ENCODE results near the gene ARNT2. TPM values are rescaled to one million over a fixed set of nuclear protein-coding genes. Genes with fewer than 3 reads are reported as not detected.

The ARNT2 gene
- total RNA-seq, 2 experiments from 2014 or later, result 0.34 TPM; not detected in 1

DNA sequence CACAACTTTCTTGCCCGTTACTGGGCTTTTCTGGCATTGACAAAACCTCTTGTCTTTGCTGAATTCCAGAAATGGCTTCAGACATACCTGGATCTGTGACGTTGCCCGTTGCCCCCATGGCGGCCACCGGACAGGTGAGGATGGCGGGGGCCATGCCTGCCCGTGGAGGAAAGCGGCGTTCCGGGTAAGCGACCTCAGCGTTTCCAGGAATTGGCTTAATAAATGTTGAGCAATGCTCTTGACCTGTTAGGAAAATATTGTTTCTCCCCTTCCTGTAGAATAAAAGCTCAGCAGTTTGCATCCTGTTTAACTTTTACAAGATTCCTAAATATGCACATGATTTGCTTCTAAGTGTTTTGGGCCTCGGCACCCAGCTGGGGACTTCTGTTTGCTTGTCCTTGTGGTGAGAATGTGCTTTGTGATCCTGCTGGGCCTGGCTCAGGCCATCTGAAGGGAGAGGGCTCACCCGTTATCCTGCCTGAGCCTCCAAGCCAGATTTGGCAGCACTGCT, 46.7 kb downstream of the ARNT2 start:
- CTCF ChIA-PET, result no interaction called here
- no peak overlapping the region for H3K27ac Mint-ChIP-seq
- peaks cover 8% of the 10 kb centered on the region for H3K27me3 Mint-ChIP-seq
- H3K9me3 Mint-ChIP-seq, result no peaks in the 10 kb centered on the region
- POLR2A ChIA-PET, result no interaction called here
- H3K36me3 Mint-ChIP-seq (ENCODE audit: low read depth), result no peaks in the 10 kb centered on the region
- TF ChIP-seq, protein P1, sequence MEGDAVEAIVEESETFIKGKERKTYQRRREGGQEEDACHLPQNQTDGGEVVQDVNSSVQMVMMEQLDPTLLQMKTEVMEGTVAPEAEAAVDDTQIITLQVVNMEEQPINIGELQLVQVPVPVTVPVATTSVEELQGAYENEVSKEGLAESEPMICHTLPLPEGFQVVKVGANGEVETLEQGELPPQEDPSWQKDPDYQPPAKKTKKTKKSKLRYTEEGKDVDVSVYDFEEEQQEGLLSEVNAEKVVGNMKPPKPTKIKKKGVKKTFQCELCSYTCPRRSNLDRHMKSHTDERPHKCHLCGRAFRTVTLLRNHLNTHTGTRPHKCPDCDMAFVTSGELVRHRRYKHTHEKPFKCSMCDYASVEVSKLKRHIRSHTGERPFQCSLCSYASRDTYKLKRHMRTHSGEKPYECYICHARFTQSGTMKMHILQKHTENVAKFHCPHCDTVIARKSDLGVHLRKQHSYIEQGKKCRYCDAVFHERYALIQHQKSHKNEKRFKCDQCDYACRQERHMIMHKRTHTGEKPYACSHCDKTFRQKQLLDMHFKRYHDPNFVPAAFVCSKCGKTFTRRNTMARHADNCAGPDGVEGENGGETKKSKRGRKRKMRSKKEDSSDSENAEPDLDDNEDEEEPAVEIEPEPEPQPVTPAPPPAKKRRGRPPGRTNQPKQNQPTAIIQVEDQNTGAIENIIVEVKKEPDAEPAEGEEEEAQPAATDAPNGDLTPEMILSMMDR (IDR thresholded peaks at IDR 0.05), result no peak
- intact Hi-C loops (cut with micrococcal nuclease), result no loop called here
- no peak overlapping the region for H3K4me3 Mint-ChIP-seq
- ATAC-seq, result no peak
- H3K4me1 Mint-ChIP-seq (ENCODE audit: low read depth), result no peaks in the 10 kb centered on the region
- no peak for DNase-seq

DNA sequence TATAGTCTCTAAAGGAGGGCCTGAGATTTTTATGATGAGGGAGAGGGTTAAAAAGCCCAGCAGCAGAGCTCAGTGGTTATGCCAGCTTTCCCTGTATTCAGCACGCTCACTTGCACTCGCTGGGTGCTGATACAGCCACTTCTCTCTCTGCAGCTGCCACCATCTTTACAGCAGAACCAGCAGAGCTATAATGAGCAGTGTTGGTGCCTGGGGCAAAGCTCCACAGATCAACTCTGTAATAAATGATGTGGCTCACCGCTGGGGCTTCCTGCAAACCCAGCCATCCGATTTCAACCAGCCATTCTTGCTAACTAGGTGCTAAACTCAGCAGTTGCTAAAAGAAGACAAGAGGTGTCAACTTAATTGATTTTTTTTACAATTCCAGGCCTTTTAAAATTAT, 48.0 kb downstream of the ARNT2 start:
- intact Hi-C loops (cut with micrococcal nuclease), result no loop called here
- TF ChIP-seq, protein P1 (IDR thresholded peaks at IDR 0.05), result no peak
- ChIA-PET CTCF (interaction anchor here (2.1 to 9.0 kb wide), 2 partner anchors 325 to 517 kb away, joined by 5 to 104 read pairs; partner anchors contain the start of gene CEMIP), POLR2A (no interaction called here)
- Mint-ChIP-seq H3K4me3 (no peak overlapping the region), H3K27me3 (peaks cover 8% of the 10 kb centered on the region), H3K27ac (no peak overlapping the region), H3K9me3 (no peaks in the 10 kb centered on the region), H3K36me3 (ENCODE audit: low read depth) (no peaks in the 10 kb centered on the region), H3K4me1 (ENCODE audit: low read depth) (no peaks in the 10 kb centered on the region)
- no peak for ATAC-seq
- no peak for DNase-seq

DNA sequence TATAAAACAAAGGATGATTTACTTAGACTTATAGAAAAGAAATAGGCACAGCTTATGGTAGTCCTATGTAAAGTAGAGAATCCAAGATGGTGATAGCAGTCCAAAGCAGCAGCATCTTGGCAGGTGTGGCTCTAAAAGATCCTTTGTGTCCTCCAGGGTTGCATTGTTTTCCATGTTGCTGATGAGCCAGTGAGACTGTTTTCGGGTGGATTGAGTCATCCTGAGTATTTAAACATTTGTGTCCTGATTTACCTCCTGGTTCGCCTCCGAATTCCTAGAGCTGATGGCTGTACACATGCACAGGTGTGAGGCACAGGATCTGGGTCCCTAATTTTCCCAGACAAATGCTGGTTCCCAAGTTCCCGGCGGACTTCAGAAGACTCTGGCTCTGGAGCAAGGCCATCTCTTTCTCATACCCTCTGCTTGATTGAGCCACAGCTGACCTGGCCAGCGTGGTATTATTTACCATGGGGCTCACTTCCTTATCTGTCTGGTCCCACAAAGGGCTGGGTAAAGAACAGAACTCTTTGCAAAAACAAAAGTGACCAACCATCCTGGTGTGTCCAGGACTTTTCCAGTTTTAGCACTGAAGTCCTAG, 51.0 kb downstream of the ARNT2 start:
- ATAC-seq (no peak), DNase-seq (no peak)
- H3K27ac Mint-ChIP-seq, result no peak overlapping the region
- H3K4me3 Mint-ChIP-seq, result no peak overlapping the region
- TF ChIP-seq, protein P1 (IDR thresholded peaks at IDR 0.05), result no peak
- POLR2A ChIA-PET, result no interaction called here
- intact Hi-C loops (cut with micrococcal nuclease), result loop anchor here (5.0 kb wide), 1 partner anchor 517 kb away; no protein-coding TSS in a partner anchor
- H3K4me1 Mint-ChIP-seq (ENCODE audit: low read depth), result no peaks in the 10 kb centered on the region
- no peaks in the 10 kb centered on the region for H3K9me3 Mint-ChIP-seq
- peaks cover 8% of the 10 kb centered on the region for H3K27me3 Mint-ChIP-seq
- CTCF ChIA-PET, result interaction anchor here (0.6 to 9.0 kb wide), 20 partner anchors 9 to 811 kb away, joined by 3 to 104 read pairs (median 4); partner anchors contain the start of gene CEMIP
- H3K36me3 Mint-ChIP-seq (ENCODE audit: low read depth), result no peaks in the 10 kb centered on the region

DNA sequence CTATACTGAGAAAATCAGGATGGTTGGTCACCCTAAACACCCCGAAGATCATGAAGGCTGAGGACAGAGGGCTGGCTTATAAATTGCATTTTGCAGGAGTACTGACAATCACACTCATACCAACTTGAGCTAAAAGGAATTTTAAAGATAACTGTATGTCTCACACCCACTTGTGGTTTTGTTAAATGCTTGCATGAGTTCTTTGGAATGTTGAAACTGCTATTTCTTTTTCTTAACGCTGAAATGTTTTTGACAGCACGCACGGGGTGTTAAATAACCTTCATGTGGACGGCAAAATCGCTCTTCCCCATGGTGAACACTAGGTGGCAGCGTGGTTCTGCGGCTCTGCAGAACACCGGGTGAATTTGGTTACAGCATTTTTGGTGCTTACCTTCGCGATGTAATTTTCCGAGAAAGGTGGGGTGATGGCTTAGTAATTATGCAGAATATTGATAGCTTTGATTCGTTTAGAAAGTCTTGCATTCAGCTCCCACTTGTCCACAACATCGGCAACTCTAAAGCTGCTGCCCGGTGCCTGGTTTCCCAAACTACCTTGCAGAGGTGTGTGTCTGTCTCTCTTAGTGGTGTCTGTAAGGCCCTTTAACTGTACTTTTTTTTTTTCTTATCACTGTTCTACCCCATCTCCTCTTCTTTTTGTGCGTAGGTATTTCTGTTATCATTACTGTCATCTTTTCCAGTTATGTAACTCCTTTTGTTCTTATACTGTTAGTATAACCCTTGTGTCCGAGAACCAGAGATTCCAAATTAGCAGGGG, 51.7 kb downstream of the ARNT2 start:
- ATAC-seq, result peak; percentile 80
- H3K4me3 Mint-ChIP-seq, result no peak overlapping the region
- peaks cover 8% of the 10 kb centered on the region for H3K27me3 Mint-ChIP-seq
- ChIA-PET CTCF (interaction anchor here (0.6 to 9.0 kb wide), 30 partner anchors 9 to 810 kb away, joined by 3 to 104 read pairs (median 4); partner anchors contain the start of gene CEMIP), POLR2A (no interaction called here)
- H3K9me3 Mint-ChIP-seq, result no peaks in the 10 kb centered on the region
- intact Hi-C loops (cut with micrococcal nuclease), result loop anchor here (2.0 to 5.0 kb wide), 2 partner anchors 321 to 516 kb away; no protein-coding TSS in a partner anchor
- TF ChIP-seq, protein P1 (IDR thresholded peaks at IDR 0.05), result peak; percentile 93
- H3K36me3 Mint-ChIP-seq (ENCODE audit: low read depth), result no peaks in the 10 kb centered on the region
- H3K4me1 Mint-ChIP-seq (ENCODE audit: low read depth), result no peaks in the 10 kb centered on the region
- peak; percentile 63 for DNase-seq
- H3K27ac Mint-ChIP-seq, result no peak overlapping the region

All from activated CD8-positive, alpha-beta T cell treated with anti-CD3 and anti-CD28 coated beads for 36 hours (primary cell).